ENCODE data around the gene NFKBIZ.

DNA sequence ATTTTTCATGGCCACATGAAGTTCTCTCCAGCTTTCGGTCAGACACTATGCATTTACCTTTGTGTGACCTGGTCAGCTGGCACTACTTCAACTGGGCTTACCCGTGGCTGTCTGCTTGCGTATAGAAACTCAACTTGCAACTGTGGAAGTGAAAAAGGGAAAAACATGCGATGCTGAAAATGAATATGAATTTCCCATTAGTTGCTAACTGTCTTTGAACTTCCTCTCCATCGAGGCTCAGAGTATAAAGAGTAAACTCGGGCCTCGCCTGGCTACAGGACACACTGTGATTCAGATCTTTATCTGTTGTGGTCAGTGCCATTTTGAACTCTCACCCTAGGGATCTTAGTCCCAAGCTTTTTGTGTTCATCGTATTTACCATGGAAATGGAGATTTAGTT, 26.8 kb downstream of the NFKBIZ start:
- TF ChIP-seq, protein P1, sequence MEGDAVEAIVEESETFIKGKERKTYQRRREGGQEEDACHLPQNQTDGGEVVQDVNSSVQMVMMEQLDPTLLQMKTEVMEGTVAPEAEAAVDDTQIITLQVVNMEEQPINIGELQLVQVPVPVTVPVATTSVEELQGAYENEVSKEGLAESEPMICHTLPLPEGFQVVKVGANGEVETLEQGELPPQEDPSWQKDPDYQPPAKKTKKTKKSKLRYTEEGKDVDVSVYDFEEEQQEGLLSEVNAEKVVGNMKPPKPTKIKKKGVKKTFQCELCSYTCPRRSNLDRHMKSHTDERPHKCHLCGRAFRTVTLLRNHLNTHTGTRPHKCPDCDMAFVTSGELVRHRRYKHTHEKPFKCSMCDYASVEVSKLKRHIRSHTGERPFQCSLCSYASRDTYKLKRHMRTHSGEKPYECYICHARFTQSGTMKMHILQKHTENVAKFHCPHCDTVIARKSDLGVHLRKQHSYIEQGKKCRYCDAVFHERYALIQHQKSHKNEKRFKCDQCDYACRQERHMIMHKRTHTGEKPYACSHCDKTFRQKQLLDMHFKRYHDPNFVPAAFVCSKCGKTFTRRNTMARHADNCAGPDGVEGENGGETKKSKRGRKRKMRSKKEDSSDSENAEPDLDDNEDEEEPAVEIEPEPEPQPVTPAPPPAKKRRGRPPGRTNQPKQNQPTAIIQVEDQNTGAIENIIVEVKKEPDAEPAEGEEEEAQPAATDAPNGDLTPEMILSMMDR (conservative IDR thresholded peaks at IDR 0.05 in 1 of 2, IDR thresholded peaks at IDR 0.05 in 1 of 2; ENCODE audit: low read depth in 1 of 2, low read length in 2 of 2): no peak
- no peak for TF ChIP-seq EZH2 (IDR thresholded peaks at IDR 0.05; ENCODE audit: low read length, missing control alignments)
